ENCODE measurements around the gene ZC2HC1B.

DNA sequence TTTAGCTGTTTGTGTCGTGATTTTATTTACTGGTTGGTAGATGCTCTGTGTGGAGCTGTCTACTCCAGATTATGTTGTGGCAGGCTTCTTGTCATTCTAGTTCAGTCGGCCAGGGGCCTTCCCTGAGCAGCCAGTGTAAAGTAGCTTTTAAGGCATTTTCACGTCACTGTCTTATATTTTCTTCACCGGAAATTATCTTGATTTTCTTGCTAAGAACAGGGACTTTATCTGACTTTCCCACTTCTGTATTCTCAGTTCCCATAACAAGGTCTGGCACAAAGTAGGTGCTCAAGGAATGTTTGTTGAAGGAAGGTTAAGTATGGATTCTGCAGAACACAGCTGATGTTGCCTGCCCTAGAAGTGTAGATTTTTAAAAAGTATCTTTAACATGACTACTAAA is 20.3 kb upstream of the ZC2HC1B start:
- TF ChIP-seq, protein P1, sequence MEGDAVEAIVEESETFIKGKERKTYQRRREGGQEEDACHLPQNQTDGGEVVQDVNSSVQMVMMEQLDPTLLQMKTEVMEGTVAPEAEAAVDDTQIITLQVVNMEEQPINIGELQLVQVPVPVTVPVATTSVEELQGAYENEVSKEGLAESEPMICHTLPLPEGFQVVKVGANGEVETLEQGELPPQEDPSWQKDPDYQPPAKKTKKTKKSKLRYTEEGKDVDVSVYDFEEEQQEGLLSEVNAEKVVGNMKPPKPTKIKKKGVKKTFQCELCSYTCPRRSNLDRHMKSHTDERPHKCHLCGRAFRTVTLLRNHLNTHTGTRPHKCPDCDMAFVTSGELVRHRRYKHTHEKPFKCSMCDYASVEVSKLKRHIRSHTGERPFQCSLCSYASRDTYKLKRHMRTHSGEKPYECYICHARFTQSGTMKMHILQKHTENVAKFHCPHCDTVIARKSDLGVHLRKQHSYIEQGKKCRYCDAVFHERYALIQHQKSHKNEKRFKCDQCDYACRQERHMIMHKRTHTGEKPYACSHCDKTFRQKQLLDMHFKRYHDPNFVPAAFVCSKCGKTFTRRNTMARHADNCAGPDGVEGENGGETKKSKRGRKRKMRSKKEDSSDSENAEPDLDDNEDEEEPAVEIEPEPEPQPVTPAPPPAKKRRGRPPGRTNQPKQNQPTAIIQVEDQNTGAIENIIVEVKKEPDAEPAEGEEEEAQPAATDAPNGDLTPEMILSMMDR (IDR thresholded peaks at IDR 0.05 in 2 of 3, conservative IDR thresholded peaks at IDR 0.05 in 1 of 3; ENCODE audit: control insufficient read depth in 2 of 3, extremely low read depth in 1 of 3, insufficient read depth in 1 of 3, low read depth in 3 of 3, low read length in 3 of 3) = no peak
- no peak for TF ChIP-seq JUND (IDR thresholded peaks at IDR 0.05; ENCODE audit: low read depth, low read length)
- TF ChIP-seq ZNF274 (IDR thresholded peaks at IDR 0.05; ENCODE audit: insufficient read depth, insufficient read length) = no peak
- no peak for TF ChIP-seq ZBED1 (IDR thresholded peaks at IDR 0.05; ENCODE audit: borderline replicate concordance)
- no peak for TF ChIP-seq CREB1 (IDR thresholded peaks at IDR 0.05; ENCODE audit: low read depth)
- TF ChIP-seq MTA3 (IDR thresholded peaks at IDR 0.05; ENCODE audit: borderline replicate concordance, low read length) = no peak
- TF ChIP-seq EZH2 (IDR thresholded peaks at IDR 0.05; ENCODE audit: borderline replicate concordance, control insufficient read depth, low read depth, low read length) = no peak
